ENCODE results near the gene TOX2.

TOX2 gene

DNA sequence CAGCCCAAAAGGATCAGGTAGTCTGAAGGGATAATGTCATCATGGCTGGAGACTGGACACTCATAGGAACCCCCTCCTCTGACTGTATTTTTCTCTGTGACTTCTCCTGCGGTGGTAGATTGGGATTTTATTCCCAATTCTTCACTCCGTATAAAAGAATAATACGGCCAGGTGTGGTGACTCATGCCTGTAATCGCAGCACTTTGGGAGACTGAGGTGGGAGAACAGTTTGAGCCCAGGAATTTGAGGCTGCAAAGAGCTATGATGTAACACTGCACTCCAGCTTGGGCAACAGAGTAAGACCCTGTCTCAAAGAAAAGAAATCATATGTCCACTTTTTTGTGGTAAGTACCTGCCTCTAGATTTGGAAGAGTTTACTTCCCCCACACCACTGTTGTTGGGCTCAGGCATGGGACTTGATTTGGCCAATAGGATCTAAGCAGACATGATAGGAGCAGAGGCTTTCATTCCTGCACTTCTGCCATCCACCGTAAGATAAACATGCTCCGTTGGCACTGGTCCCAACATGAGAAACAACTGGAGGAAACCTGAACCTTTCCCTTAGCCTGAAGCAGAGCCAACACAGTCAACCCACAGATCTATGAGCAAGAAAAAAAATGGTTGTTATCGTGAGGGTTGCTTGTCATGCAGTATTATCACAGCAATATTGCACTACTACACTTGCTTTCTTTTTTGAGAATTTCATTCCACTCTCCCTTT lies 190.3 kb downstream of the TOX2 start:
- no peak for DNase-seq (ENCODE audit: low read depth)

DNA sequence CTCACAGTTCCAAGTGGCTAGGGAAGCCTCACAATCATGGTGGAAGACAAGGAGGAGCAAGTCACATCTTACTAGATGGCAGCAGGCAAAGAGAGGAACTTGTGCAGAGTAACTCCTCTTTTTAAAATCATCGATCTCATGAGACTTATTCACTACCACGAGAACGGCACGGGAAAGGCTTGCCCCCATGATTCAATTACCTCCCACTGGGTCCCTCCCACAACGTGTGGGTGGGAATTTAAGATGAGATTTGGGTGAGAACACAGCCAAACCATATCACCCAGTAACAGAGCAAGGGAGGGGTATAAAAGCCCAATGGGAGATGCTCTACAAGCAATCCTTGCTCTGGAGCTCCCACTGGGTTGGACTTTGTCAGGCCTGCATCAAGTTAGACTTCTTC lies 192.0 kb downstream of the TOX2 start:
- no peak for DNase-seq (ENCODE audit: low read depth)

DNA sequence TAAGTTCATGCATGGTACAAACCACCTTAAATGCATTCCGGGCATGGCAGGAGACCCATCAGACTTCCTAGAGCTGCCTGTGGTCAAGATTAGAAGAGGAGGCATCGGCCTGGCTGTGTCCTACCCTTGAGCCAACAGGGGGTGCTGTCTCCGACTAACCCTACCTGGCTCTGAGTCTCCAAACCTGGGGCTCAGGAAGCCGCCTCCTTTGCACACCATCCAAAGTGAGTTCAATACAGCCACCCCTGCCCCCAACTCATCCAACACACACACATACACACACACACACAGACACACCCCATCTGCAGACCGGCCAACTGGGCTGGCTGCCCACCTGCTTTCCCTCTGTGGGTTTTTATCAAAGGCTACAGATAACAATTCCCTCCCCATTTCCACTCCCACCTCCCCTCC lies 195.3 kb downstream of the TOX2 start:
- no peak for DNase-seq (ENCODE audit: low read depth)

GRCh38 chr20:44110816-44111568 lies 196.3 kb downstream of the TOX2 start:
- DNase-seq (ENCODE audit: low read depth), result no peak

DNA sequence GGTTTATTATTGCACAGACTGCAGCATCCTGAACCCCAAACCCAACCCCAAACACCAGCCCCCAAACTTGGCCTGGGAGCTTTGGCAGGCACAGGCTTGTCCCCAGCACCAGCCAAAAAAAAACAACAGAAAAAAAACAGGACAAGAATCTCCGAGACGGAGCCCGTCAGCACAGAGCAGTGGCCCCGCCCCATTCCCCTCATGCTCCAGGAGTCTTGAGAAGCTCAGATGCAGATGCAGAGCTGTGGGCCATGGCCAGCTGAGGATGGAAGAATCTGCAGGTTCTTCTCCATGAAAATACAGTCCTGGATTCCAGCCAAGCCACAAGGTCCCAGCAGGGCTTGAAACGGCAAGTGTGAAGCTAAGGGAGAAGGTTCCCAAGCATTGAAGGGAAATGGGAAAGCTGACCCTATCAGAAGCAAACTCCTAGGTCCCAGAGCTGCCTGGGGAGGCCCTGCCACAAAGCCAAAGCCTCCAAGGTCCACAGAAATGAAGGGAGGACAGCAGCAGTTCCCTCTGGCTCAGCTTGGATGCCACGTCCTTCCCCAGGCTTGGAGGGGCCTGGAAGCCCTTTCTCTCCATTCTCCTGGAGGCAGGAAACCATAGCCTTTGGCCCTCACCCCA lies 197.2 kb downstream of the TOX2 start:
- DNase-seq (ENCODE audit: low read depth), result no peak

DNA sequence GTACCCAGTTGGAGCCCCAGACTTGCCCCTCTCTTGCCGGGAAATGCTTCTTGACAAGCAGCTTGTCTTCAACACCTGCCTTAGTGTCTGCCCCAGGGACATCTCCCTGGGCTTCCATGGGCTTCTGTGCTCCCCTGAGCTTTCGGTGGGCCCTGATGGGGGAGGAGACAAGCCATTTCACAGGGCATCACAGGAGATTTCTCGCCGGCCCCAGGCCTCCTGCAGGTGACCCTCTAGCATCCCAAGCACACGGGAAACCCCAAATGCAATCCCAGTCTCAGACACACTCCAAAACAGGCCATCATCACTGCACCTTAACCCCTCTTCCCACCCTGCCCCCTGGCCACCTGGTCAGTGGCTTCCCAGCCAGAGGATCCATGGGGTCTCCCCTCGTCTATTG lies 197.8 kb downstream of the TOX2 start:
- no peak for DNase-seq (ENCODE audit: low read depth)

DNA sequence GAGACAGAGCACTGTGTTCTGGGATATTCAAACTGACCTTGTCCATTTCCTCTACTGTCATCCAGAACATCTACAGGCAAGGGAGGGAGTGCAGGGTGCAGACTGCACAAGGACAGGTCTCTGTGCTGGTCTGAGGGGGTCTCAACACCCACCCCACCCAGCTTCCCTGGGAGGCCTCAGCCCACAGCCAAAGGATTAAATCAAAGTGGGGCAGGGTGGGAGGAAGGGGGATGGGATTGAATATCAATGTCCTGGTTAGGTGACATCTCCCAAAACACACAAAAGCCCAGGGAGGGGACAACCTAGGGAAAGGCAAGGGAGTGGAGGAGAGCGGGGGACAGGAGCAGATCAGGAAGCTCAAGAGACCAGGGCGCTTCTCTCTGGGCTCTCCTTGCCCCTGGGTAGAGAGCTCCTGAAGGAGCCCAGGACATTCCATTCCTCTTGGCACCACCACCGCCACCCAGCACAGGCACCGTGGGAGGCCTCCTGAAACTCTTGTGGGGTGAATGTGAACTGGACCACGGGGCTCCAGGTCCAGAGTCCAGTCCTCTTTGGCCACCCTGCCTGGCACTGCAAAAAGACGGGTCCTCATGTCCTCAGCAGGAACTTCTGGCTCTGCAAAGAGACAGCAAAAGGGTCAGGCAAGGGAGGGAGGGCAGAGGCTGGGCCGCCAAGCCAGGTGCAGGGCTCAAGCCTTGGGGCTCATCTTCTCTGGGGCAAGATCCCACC lies 198.4 kb downstream of the TOX2 start:
- no peak for DNase-seq (ENCODE audit: low read depth)

GRCh38 chr20:44113618-44114376 lies 199.1 kb downstream of the TOX2 start:
- DNase-seq (ENCODE audit: low read depth), result no peak

DNA sequence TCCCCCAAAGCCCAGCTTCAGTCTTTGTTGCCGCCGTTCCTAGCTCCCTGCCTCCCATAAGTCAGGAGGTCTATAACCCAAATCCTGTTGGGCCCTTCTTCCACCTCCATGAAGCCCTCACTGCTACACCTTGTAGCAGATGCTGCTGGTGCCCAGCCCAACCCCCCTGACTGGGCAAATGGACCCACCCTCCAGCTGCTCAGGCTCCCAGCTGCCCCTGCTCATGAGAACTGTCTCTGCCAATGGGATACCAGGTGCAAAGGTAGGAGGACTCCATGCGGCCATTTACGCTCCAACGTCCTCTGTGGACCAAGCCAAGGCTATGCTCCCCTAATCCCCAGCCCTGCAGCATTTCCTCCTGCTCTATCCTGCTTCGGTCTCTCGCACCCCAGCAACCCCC lies 200.5 kb downstream of the TOX2 start:
- no peak for DNase-seq (ENCODE audit: low read depth)

- DNase-seq (ENCODE audit: low read depth), result no peak
Measured at GRCh38 chr20:44115762-44116644, 201.4 kb downstream of the TOX2 start.

GRCh38 chr20:44117296-44118184 lies 202.9 kb downstream of the TOX2 start:
- DNase-seq (ENCODE audit: low read depth), result no peak

- no peak for DNase-seq (ENCODE audit: low read depth)
Measured at GRCh38 chr20:44118185-44119033, 203.8 kb downstream of the TOX2 start.
